ENCODE results near the gene GLOD5.

GRCh38 chrX:48736303-48736702 lies 25.2 kb upstream of the GLOD5 start:
- TF ChIP-seq ZBTB6 (tag by site-specific recombination; IDR thresholded peaks at IDR 0.05): no peak
- TF ChIP-seq ZNF121 (tag by site-specific recombination; IDR thresholded peaks at IDR 0.05): no peak
- no peak for TF ChIP-seq ZNF830 (tag by site-specific recombination; IDR thresholded peaks at IDR 0.05; ENCODE audit: low read depth)

Data from HEK293 (cell line).